Measurements from ENCODE around the gene BICDL2. TPM values are rescaled to one million over a fixed set of nuclear protein-coding genes. Genes with fewer than 3 reads are reported as not detected.
"Not testable (repeated sequence)": the region's sequence is repeated elsewhere in the genome, so short reads cannot be mapped to it uniquely, and the experiment has no call there.

The BICDL2 gene
- total RNA-seq, 1 experiment from 2014 or later = 40.5 TPM

DNA sequence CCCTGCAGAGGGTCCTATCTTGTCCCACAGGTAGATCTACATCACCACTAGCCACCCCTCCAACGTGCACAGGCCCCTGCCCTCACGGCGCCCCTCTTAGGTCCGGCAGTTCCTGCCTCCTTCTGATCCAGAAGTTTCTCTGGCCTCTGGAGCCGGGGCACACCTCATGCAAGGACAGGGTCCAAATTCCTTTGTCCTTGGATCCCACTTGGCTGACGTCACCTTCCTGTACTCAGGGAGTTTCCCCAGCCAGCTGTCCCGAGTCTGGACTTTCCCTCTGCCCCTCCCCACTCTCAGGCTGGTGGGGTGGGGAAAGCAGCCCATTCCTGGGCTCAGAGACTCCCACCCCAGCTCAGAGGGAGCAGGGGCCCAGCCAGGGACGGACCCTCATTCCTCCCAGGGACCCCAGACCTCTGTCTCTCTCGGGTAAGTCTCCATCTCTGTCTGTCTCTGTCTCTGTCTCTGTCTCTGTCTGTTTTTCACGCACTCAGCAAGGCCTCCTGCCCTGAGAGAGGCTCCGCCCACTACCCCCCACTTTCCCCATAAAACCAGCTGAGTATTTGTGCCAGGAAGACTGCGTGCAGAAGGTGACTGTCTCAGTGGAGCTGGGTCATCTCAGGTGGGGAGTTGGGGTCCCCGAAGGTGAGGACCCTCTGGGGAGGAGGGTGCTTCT, 28.5 kb upstream of the BICDL2 start, which contains the start of gene IL32:
Gene IL32, plus strand, starts transcription at position 572 of the 673 bp plus-strand sequence. CDS start 172 bp downstream, outside the sequence.
- DNase-seq (ENCODE audit: low spot score) = peak; percentile 25

DNA sequence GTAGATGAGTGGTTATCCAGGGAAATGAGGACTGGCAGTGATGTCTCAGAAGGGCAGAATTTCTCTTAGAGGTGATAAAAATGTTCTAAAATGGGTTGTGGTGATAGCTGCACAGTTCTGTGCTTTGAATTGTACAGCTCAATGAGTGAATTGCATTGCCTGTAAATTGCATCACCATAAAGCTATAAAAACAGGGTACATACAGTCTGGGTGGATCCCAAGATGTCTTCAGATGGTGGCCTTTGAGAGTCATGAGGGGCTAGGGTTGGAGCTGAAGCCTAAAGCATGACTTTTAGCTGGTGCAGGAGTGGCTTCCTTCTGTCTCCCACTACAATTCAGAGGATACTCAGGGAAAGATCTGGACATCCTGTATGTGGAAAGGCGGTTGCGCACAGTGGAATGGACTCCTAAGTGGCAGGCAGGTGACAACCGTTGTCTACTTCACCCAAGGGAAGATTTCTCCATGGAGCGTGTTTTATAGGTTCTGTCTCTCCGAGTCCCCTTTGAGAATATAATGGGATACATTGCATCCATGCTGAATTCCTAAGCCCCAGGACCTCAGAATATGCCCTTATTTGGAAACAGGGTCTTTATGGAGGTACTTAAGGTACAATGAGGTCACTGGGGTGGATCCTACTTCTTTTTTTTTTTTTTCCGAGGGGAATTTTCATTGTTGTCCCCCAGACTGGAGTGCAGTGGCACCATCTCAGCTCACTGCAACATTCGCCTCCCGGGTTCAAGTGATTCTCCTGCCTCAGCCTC, 27.1 kb upstream of the BICDL2 start:
- no peak for DNase-seq (ENCODE audit: low spot score)

DNA sequence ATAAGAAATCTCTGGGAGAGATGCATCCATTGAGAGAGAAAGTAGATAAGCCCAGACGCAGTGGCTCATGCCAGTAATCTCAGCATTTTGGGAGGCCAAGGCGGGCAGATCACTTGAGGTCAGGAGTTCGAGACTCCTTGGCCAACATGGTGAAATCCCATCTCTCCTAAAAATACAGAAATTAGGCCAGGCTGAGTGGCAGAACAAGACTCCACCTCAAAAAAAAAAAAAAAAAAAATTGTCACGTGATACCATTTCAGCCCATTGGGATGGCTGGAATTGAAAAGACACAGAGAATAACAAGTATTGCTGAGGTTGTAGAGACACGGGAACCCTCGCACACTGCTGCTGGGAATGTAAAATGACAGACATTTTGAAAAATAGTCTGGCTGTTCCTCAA, 25.8 kb upstream of the BICDL2 start:
- no peak for DNase-seq (ENCODE audit: low spot score)

DNA sequence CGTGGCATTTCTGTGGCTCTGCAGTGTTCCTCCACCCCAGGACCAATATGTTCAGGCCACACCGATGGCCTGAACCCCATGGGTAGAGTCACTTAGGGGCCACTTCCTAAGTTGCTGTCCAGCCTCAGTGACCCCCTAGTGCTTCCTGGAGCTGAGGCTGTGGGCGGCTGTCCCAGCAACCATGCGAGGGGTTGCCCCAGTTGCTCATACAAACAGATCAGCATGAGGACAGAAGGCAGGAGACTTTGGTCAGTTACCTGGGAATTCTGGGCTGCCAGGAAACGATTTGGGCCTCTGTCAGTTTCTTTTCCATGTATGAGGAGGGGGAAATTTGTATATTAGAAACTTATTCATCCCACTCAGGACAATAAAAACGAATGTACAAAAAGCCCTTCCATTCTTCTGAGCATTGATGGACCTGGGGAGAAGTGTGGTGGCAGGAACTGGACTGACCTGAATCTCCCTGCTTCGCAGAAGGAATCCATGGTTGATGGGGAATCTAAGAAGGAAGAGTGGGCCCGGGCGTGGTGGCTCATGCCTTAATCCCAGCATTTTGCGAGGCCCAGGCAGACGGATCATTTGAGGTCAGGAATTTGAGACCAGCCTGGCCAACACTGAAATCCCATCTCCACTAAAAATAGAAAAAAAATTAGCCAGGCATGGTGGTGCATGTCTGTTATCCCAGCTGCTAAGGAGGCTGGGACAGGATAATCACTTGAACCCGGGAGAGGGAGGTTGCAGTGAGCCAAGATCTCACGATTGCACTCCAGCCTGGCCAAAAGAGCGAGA, 23.8 kb upstream of the BICDL2 start:
- DNase-seq (ENCODE audit: low spot score) = no peak

DNA sequence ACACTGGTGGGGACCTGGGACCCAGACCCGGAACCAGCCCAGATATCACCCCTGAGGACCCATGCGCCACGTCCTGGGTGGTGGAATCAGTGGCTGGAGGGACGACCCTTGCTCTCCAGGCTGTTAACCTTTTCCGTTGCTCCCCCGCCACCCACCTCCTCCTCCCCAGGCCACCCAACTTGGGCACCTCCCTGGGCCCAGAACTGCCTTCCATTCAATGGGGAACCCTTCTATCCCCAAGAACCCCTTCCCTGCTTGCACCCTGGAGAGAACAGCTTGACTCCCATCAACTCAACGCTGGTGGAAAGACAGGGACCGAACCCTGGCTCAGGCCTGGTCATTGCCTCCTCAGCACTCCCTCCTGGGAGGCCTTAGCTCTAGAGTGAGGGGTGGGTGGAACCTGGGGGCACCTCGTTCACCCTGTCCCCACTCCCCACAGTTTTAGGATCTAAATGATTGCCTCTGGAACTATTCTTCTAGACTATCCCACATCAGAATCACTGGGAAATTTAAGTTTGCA, 23.0 kb upstream of the BICDL2 start:
- no peak for DNase-seq (ENCODE audit: low spot score)

DNA sequence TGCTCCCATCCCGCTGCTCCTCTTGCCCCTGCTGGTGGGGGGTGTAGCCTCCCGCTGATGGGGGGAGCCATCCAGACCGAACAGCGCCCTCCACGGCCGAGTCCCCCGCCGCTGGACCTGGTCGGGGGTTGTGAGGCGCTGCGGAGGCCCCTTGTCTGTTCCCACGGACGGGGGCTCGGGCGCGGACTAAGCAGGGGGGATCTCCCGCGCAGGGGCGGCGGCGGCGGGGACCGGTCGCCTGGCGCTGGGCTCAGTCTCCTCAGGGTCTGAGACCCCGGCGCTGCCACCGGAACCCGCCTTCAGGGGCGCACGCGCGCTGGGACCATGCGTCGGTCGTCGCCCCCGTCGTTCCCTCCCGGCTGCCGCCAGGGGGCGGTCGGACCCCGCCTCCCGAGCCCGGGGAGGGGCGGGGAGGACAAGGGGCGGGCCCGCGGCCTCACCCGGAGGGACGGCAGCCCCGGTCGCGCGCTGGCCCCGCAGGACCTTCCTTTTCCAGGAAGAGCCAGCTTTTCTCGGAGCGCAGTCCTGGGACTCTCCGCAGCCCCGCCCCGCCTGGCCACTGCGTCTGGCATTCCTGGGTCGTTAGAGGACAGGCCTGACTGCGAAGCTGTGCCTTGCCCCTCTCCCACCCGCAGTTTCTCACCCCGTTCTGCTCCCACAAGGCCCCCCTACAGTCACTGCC, 22.4 kb upstream of the BICDL2 start:
- peak; percentile 83 for DNase-seq (ENCODE audit: low spot score)

DNA sequence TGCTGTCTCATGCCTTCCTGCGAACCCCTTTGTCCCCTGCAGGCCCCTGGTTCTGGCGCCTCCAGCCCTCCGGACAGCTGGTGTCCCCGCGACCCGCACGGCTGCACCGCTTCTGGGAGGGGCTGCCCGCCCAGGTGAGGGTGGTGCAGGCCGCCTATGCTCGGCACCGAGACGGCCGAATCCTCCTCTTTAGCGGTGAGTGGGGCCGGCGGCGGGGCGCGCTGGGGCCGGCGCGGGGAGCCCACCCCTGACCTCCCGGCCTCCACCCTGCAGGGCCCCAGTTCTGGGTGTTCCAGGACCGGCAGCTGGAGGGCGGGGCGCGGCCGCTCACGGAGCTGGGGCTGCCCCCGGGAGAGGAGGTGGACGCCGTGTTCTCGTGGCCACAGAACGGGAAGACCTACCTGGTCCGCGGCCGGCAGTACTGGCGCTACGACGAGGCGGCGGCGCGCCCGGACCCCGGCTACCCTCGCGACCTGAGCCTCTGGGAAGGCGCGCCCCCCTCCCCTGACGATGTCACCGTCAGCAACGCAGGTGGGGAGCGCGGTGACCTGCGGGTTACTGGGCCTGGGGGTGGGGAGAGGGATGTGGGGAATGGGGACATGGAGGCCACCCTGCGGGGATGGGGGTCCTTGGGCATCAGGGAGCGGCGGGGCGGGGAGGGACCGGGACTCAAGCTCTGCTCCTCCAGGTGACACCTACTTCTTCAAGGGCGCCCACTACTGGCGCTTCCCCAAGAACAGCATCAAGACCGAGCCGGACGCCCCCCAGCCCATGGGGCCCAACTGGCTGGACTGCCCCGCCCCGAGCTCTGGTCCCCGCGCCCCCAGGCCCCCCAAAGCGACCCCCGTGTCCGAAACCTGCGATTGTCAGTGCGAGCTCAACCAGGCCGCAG, 21.6 kb upstream of the BICDL2 start:
- peak; percentile 32 for DNase-seq (ENCODE audit: low spot score)

DNA sequence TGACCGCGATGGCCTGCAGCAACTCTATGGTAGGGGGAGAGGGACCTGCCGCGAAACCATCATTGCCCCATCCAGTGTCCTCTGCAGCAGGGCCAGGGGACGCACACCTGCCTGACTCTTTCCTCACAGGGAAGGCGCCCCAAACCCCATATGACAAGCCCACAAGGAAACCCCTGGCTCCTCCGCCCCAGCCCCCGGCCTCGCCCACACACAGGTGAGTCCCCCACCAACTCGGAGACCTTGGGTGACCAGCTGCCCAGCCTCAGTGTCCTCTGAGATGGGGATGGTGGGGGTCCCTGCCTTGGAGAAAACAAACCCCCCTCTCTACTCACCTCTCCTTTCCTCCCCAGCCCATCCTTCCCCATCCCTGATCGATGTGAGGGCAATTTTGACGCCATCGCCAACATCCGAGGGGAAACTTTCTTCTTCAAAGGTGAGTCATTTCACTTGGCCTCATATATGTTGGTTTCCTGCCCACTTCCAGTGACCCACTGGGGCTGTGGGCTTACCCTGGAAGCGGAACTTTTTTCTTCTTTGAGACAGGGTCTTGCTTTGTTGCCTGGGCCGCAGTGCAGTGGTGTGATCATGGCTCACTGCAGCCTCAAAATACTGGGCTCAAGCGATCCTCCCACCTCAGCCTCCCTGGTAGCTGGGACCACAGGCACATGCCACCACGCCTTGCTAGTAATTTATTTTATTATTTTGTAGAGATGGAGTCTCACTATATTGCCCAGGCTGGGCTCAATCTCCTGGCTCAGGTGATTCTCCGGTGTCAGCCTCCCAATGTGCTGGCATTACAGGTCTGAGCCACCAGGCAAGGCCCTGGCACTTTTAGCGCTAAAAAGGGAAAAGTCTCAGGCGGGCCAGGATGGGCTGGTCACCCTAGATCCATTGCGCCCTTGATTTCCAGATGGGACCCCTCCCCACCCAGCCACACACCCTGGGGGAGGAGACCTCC, 20.7 kb upstream of the BICDL2 start:
- DNase-seq (ENCODE audit: low spot score) = no peak

DNA sequence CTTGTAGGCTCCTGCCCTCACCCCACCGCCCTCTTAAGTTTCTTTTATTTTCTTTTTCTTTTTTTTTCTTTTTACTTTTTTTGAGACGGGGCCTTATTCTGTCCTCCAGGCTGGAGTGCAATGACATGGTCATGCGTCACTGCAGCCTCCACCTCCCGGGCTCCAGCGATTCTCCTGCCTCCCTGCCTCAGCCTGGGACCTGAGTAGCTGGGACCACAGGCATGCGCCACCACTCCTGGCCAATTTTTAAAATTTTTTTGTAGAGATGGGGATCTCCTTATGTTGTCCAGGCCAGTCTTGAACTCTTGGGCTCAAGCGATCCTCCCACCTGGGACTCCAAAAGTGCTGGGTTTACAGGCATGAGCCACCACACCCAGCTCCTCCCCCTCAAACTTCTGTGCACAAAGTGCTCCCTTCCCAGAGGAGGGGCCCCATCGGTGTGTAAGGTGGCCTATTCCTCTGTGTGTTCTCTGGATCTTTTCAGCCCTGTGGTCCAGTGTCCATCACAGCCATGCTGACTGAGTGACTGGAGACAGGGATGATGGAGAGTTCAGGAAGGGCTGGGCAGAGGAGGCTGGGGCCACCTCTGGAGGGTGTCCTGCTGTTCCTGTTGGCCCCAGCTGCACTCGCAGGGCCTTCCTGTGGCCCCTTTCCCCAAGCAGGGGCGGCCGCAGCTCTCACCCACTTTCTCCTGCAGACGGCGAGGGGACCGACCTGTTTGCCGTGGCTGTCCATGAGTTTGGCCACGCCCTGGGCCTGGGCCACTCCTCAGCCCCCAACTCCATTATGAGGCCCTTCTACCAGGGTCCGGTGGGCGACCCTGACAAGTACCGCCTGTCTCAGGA, 19.8 kb upstream of the BICDL2 start:
- no peak for DNase-seq (ENCODE audit: low spot score)

DNA sequence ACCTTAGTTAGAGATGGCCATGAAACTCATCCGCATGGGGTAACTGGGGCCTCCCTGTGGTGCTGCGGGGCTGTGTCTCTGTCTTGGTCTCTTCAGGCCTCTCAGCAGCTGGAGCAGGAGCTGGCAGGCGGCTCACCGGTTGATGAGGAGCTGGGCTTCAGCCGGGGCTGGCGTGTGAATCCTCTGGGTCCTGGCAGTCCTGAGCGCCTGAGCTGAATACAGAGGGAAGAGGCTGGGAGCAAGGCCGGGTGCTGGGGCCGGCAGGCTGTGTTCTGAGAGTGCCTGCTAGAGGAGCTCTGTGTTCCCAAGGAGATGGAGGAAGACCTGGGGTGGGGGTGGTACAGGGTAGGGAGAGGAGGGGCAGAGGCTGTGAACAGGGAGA, 19.0 kb upstream of the BICDL2 start:
- DNase-seq (ENCODE audit: low spot score) = not testable (repeated sequence)

DNA sequence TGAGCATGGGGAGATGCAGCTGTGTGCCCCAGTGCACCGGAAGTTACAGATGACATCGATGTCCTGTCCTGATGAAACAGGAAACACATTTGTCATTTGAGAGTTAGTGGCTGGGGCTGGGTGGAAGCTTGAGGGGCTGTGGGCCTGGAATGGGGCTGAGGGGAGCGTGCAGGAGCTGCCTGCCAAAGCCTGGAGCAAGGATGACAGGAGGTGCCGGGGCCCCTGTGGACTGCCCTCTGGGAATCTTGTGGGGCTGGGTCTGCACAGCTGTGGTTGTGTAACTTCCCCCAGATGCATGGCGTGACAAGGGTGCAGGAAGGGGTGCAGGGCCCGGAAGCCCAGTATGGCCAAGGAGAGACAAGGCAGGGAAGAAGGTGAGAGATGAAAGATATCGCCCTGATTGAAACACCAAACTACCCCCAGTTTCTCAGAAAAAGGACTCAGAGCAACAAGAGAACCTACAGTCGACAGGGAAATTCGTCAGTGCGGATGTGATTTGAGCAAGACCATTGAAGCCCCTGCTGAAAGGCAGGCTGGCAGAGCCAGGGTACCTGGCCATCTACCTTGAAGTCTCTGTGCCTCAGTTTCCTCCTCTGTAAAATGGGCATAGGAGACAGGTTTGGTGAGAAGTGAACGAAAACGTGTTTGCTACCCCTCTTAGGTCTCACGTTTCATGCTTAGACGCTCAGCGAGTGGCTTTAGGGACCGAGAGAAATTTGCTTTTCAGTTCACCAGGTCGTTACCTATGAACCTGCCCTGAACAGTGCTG, 18.4 kb upstream of the BICDL2 start:
- DNase-seq (ENCODE audit: low spot score) = no peak

DNA sequence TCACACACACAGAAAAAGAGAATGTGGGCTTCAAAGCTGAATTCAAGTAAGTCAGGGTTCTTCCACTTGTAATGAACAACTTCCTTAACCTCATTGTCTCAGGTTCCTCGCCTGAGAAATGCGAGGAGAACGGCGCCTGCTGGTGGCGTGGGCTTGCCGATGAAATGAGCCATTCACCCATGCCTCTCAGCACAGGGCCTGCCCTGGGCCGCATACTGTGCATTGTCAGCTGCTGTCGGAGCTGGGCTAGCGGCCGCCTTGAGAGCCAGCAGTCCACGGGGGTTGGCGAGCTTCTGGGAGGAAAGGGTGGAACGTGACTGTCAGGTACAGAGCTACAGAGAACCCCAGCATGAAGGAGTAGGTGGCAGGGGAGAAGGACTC, 16.6 kb upstream of the BICDL2 start:
- DNase-seq (ENCODE audit: low spot score) = not testable (repeated sequence)

DNA sequence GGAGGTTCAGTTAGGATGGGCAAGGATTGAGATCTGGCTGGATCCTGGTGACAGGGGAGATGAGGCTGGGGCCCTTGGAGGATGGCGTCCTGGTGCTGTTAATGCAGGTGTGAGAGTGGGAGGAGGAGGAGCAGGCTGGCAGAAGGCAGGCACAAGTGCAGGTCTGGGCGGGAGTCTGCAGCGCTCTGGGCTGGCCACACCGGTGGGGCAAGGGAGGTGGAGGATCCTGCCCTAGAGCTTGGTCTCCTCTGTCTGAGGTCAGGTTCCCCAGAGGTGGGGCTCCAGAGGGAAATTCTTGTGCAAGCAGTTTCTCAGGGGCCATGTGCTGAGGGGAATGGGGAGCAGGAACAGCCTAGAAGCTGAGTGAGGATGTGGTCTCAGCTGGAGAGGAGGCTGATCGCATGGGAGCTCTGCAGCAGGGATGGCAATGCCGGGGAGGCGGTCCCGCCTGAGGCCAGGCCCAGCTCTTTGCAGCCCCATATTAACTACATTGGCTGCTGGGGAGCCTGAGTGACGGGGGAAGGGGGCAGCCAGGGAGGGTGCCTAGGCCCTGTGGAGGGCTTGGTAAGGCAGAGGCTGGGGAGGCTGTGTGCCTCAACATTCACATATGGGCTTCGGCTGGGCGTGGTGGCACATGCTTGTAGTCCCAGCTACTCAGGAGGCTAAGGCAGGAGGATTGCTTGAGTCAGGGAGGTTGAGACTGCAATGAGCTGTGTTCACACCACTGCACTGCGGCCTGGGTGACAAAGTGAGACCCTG, 16.0 kb upstream of the BICDL2 start:
- not testable (repeated sequence) for DNase-seq (ENCODE audit: low spot score)

DNA sequence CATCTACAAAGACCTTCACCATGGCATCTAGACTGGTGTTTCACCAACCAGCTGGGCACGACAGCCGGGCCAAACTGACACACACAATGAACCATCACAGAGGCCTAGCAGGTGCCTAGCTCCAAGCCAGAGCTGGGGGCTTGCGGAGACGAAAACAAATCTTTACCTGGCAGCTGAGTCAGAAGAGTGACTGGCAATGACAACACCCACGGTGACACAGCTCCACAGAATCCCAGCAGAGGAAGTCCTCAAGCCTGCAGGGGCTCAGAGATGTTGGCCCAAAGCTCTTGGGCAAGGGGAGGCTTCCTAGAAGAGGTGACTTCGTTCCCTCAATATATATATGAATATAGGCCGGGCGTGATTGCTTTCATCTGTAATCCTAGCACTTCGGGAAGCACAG, 14.8 kb upstream of the BICDL2 start:
- DNase-seq (ENCODE audit: low spot score) = no peak

DNA sequence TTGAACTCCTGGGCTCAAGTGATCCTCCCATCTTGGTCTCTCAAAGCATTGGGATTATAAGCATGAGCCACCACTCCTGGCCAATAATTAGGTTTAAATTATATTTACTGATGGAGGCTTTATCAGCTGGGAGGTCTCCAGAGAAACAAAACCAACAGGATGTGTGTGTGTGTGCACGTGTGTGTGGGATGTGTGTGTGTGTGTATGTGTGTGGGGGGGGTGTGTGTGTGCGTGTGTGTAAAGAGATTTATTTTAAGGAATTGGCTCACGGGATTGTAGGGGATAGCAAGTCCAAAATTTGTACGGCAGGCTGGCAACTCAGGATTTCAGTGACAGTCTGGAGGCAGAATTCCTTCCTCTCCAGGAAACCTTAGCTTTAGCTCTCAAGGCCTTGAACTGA, 14.3 kb upstream of the BICDL2 start:
- DNase-seq (ENCODE audit: low spot score) = no peak

DNA sequence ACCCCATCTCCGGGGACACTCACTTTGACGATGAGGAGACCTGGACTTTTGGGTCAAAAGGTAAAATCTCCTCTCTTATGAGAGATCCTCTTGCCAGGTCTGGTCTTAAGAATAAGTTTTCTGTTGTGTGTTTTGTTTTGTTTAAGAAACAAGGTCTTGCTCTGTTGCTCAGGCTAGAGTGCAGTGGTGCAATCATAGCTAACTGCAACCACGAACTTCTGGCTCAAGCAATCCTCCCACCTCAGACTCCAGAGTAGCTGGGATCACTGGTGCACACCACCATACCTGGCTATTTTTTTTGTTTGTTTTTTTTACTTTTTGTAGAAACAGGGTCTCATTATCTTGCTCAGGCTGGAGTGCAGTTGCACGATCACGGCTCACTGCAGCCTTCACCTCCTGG, 13.7 kb upstream of the BICDL2 start:
- no peak for DNase-seq (ENCODE audit: low spot score)

DNA sequence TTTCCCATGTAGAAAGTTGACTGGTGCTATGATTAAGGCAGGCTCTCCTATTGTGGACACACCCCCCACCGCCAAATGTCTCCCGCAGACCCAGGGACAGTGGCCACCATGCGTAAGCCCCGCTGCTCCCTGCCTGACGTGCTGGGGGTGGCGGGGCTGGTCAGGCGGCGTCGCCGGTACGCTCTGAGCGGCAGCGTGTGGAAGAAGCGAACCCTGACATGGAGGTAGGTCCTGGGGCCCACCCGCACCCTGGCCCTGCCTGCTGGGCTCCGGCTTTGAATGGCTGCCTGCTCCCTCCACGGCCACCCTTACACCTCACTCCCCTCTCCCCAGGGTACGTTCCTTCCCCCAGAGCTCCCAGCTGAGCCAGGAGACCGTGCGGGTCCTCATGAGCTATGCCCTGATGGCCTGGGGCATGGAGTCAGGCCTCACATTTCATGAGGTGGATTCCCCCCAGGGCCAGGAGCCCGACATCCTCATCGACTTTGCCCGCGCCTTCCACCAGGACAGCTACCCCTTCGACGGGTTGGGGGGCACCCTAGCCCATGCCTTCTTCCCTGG, 13.3 kb upstream of the BICDL2 start:
- no peak for DNase-seq (ENCODE audit: low spot score)

Measured in HT-29 (cell line).